H9 (cell line): ENCODE measurements around the gene CENPV. TPM values are rescaled to one million over a fixed set of nuclear protein-coding genes. Genes with fewer than 3 reads are reported as not detected.

Experiments
- DNase-seq: peaks from one replicate; pipeline ENCODE4 v3.0.0-alpha.2; 2017
- H2AFZ ChIP-seq: one replicate; pipeline ENCODE4 v1.6.1; 2013; ENCODE audit warnings: mild to moderate bottlenecking, low read length, control low read depth, moderate library complexity
- H2AK5ac ChIP-seq: 2 replicates; pipeline ENCODE4 v1.6.1; 2013; ENCODE audit warnings: low read length, control low read depth, mixed read lengths; ENCODE audit not compliant: insufficient read length
- H2BK120ac ChIP-seq: one replicate; pipeline ENCODE4 v1.6.1; 2013; ENCODE audit warnings: low read depth, mild to moderate bottlenecking, low read length, control low read depth, inconsistent platforms; ENCODE audit not compliant: poor library complexity, severe bottlenecking
- H2BK12ac ChIP-seq: 2 replicates; pipeline ENCODE4 v1.6.1; 2013; ENCODE audit warnings: low read length, control low read depth, mixed read lengths, low read depth; ENCODE audit not compliant: insufficient read length
- H2BK15ac ChIP-seq: 2 replicates; pipeline ENCODE4 v1.6.1; 2013; ENCODE audit warnings: low read depth, low read length, control low read depth
- H2BK20ac ChIP-seq: one replicate; pipeline ENCODE4 v1.6.1; 2013; ENCODE audit warnings: low read depth, mild to moderate bottlenecking, low read length, control low read depth, inconsistent platforms; ENCODE audit not compliant: poor library complexity, severe bottlenecking
- H2BK5ac ChIP-seq: 2 replicates; pipeline ENCODE4 v1.6.1; 2013; ENCODE audit warnings: low read length, control low read depth, mixed read lengths; ENCODE audit not compliant: insufficient read length
- H3K14ac ChIP-seq: 2 replicates; pipeline ENCODE4 v1.6.1; 2013; ENCODE audit warnings: low read length, control low read depth; ENCODE audit not compliant: insufficient read depth
- H3K18ac ChIP-seq: 2 replicates; pipeline ENCODE4 v1.6.1; 2013; ENCODE audit warnings: low read depth, mild to moderate bottlenecking, mixed read lengths, low read length, control low read depth; ENCODE audit not compliant: insufficient read length
- H3K23ac ChIP-seq: 2 replicates; pipeline ENCODE4 v1.6.1; 2013; ENCODE audit warnings: low read length, control low read depth, mixed read lengths, low read depth; ENCODE audit not compliant: insufficient read length
- H3K23me2 ChIP-seq: 2 replicates; pipeline ENCODE4 v1.6.1; 2013; ENCODE audit warnings: low read depth, mild to moderate bottlenecking, mixed read lengths, low read length, control low read depth; ENCODE audit not compliant: insufficient read length, poor library complexity, severe bottlenecking
- H3K27ac ChIP-seq: 2 replicates; pipeline ENCODE4 v1.5.1; 2013; ENCODE audit warnings: low read length, control low read depth, mixed read lengths, low read depth; ENCODE audit not compliant: insufficient read length
- H3K27me3 ChIP-seq: 2 replicates; pipeline ENCODE4 v1.6.1; 2013; ENCODE audit warnings: low read length, control low read depth, inconsistent platforms; ENCODE audit not compliant: insufficient read depth
- H3K4ac ChIP-seq: 2 replicates; pipeline ENCODE4 v1.6.1; 2013; ENCODE audit warnings: low read depth, mild to moderate bottlenecking, control low read depth, inconsistent platforms, low read length, moderate library complexity
- H3K4me1 ChIP-seq: 2 replicates; pipeline ENCODE4 v1.6.1; 2013; ENCODE audit warnings: low read length, control low read depth, inconsistent platforms; ENCODE audit not compliant: insufficient read depth
- H3K4me2 ChIP-seq: 2 replicates; pipeline ENCODE4 v1.6.1; 2013; ENCODE audit warnings: low read length, control low read depth, mixed read lengths; ENCODE audit not compliant: insufficient read length, insufficient read depth
- H3K56ac ChIP-seq: 2 replicates; pipeline ENCODE4 v1.6.1; 2013; ENCODE audit warnings: low read depth, mild to moderate bottlenecking, mixed read lengths, low read length, control low read depth; ENCODE audit not compliant: insufficient read length
- H3K79me1 ChIP-seq: 2 replicates; pipeline ENCODE4 v1.6.1; 2013; ENCODE audit warnings: low read depth, mild to moderate bottlenecking, moderate library complexity, low read length, control low read depth, inconsistent platforms; ENCODE audit not compliant: insufficient read depth, poor library complexity, severe bottlenecking
- H3K79me2 ChIP-seq: 2 replicates; pipeline ENCODE4 v1.6.1; 2013; ENCODE audit warnings: low read length, control low read depth, inconsistent platforms; ENCODE audit not compliant: insufficient read depth
- H3K9ac ChIP-seq: 2 replicates; pipeline ENCODE4 v1.6.1; 2013; ENCODE audit warnings: low read length, control low read depth, mixed read lengths; ENCODE audit not compliant: insufficient read length; ENCODE audit errors: extremely low read depth
- H3K9me3 ChIP-seq: one replicate; pipeline ENCODE4 v1.6.1; 2013; ENCODE audit warnings: low read depth, low read length, inconsistent platforms; ENCODE audit not compliant: control insufficient read depth
- H3T11ph ChIP-seq: one replicate; pipeline ENCODE4 v1.6.1; 2013; ENCODE audit warnings: mild to moderate bottlenecking, low read length, control low read depth, inconsistent platforms
- H4K20me1 ChIP-seq: one replicate; pipeline ENCODE4 v1.6.1; 2013; ENCODE audit not compliant: control insufficient read depth, insufficient read length, insufficient read depth
- H4K5ac ChIP-seq: 2 replicates; pipeline ENCODE4 v1.6.1; 2013; ENCODE audit warnings: low read depth, mild to moderate bottlenecking, mixed read lengths, low read length, control low read depth; ENCODE audit not compliant: insufficient read length
- H4K8ac ChIP-seq: replicated peaks from 2 replicates; pipeline ENCODE4 v1.6.1; 2013; ENCODE audit warnings: low read length, control low read depth, mixed read lengths, low read depth; ENCODE audit not compliant: insufficient read length
- H4K91ac ChIP-seq: 2 replicates; pipeline ENCODE4 v1.6.1; 2013; ENCODE audit warnings: low read depth, mild to moderate bottlenecking, moderate library complexity, mixed read lengths, low read length, control low read depth; ENCODE audit not compliant: insufficient read length
- H3K27ac Mint-ChIP-seq, 3 experiments: 2 replicates in 2 of 3; 3 replicates in 1 of 3; pipeline ENCODE4 v1.8.0; 2020 to 2021; ENCODE audit warnings: mixed read lengths in 3 of 3, mild to moderate bottlenecking in 1 of 3, moderate library complexity in 1 of 3
- H3K27me3 Mint-ChIP-seq: 2 replicates; pipeline ENCODE4 v1.8.0; 2021; ENCODE audit warnings: low read depth, mild to moderate bottlenecking, moderate library complexity, mixed read lengths
- H3K36me3 Mint-ChIP-seq, 3 experiments: 2 replicates in 2 of 3; 3 replicates in 1 of 3; pipeline ENCODE4 v1.8.0; 2020 to 2021; ENCODE audit warnings: low read depth in 3 of 3, mixed read lengths in 3 of 3; ENCODE audit not compliant: insufficient read depth in 1 of 3
- H3K4me1 Mint-ChIP-seq, 2 experiments: 2 replicates each; pipeline ENCODE4 v1.8.0; 2020; ENCODE audit warnings: mixed read lengths in 2 of 2
- H3K4me3 Mint-ChIP-seq, 2 experiments: 2 replicates in 1 of 2; 3 replicates in 1 of 2; pipeline ENCODE4 v1.8.0; 2020 to 2021; ENCODE audit warnings: mild to moderate bottlenecking in 2 of 2, mixed read lengths in 2 of 2, moderate library complexity in 1 of 2
- H3K9me3 Mint-ChIP-seq, 2 experiments: 2 replicates in 1 of 2; 3 replicates in 1 of 2; pipeline ENCODE4 v1.8.0; 2020; ENCODE audit warnings: mild to moderate bottlenecking in 2 of 2, mixed read lengths in 2 of 2, moderate library complexity in 1 of 2
- CTCF ChIP-seq: fragments of 200-600 bp; sonication (generic); conservative IDR thresholded peaks from 3 replicates; pipeline ENCODE4 v1.8.0; 2021; ENCODE audit warnings: antibody characterized with exemption, mild to moderate bottlenecking
- WGBS: extraction: QIAGEN DNeasy Blood & Tissue Kit; methylation state at CpG from one replicate; pipeline ENCODE4 v1.1.7; 2013; ENCODE audit warnings: missing lambda C conversion rate, low lambda C conversion rate, mixed read lengths; ENCODE audit not compliant: insufficient read length; ENCODE audit errors: extremely low coverage; 5-methylcytosine and 5-hydroxymethylcytosine counted together
- total RNA-seq: library from RNA; stranded (reverse); gene quantifications from 2 replicates; pipeline ENCODE4 v1.2.1, GENCODE V29; 2021

Gene CENPV
- total RNA-seq, 1 experiment from 2014 or later, result 200 TPM

GRCh38 chr17:16329519-16330271 is 23.6 kb downstream of the CENPV start:
- no peak overlapping the region for H4K8ac ChIP-seq
- H3K4me1 ChIP-seq, result no peaks in the 10 kb centered on the region
- H3K4me2 ChIP-seq, result no peak overlapping the region
- H3K9me3 ChIP-seq, result no peaks in the 10 kb centered on the region
- H3K14ac ChIP-seq, result no peak overlapping the region
- WGBS, result no CpG with 5 or more reads among the region's 11 CpGs
- no peak overlapping the region for H2AK5ac ChIP-seq
- no peak for TF ChIP-seq CTCF
- no peaks in the 10 kb centered on the region for H3K23me2 ChIP-seq
- H3K27me3 ChIP-seq, result no peaks in the 10 kb centered on the region
- H2AFZ ChIP-seq, result no peak overlapping the region
- H3K56ac ChIP-seq, result no peak overlapping the region
- H3K36me3 Mint-ChIP-seq, result peaks cover 4 to 15% (median 5%) of the 10 kb centered on the region in 3 experiments; a peak in 5 of 7 replicates
- no peaks in the 10 kb centered on the region for H4K20me1 ChIP-seq
- no peak overlapping the region for H3K27ac ChIP-seq
- no peak overlapping the region for H3K4ac ChIP-seq
- H3K79me1 ChIP-seq, result no peaks in the 10 kb centered on the region
- H3K18ac ChIP-seq, result no peak overlapping the region
- H2BK15ac ChIP-seq, result no peak overlapping the region
- no peak overlapping the region for H2BK20ac ChIP-seq
- peaks cover 0 to 5% of the 10 kb centered on the region in 2 experiments; a peak in 2 of 5 replicates for H3K9me3 Mint-ChIP-seq
- H3K79me2 ChIP-seq, result no peaks in the 10 kb centered on the region
- no peaks in the 10 kb centered on the region for H3K27me3 Mint-ChIP-seq
- no peak for DNase-seq
- H3K4me1 Mint-ChIP-seq, result peaks cover 4 to 8% of the 10 kb centered on the region in 2 experiments; a peak in 2 of 4 replicates
- no peak overlapping the region for H3K9ac ChIP-seq
- no peak overlapping the region for H2BK5ac ChIP-seq
- no peak overlapping the region for H3K23ac ChIP-seq
- H3T11ph ChIP-seq, result no peak overlapping the region
- H2BK120ac ChIP-seq, result no peak overlapping the region
- no peak overlapping the region for H2BK12ac ChIP-seq
- peak overlapping the region in 1 of 3 experiments; percentile 45; a peak in 3 of 7 replicates for H3K27ac Mint-ChIP-seq
- no peak overlapping the region for H3K4me3 Mint-ChIP-seq
- no peak overlapping the region for H4K5ac ChIP-seq
- H4K91ac ChIP-seq, result no peak overlapping the region
